Aorta (tissue), 5 donors: ENCODE data around the gene PDCD1LG2. TPM values are rescaled to one million over a fixed set of nuclear protein-coding genes. Genes with fewer than 3 reads are reported as not detected.

Experiments
- ATAC-seq: fragments of 200-7000 bp; cut with Tn5 transposase; one replicate; pipeline ENCODE4 v1.9.1; 2022; ENCODE audit warnings: moderate library complexity; ENCODE audit not compliant: low FRiP score
- DNase-seq, 2 donors: peaks; one replicate each; pipeline ENCODE4 v3.0.0-alpha.2; 2020
- H3K27ac ChIP-seq, 2 donors: one replicate each; pipeline ENCODE4 v1.5.1; 2013; ENCODE audit warnings: low read length in 2 of 2, mild to moderate bottlenecking in 2 of 2, moderate library complexity in 2 of 2, control low read depth in 1 of 2, inconsistent platforms in 1 of 2, low read depth in 1 of 2
- H3K27me3 ChIP-seq, 2 donors: one replicate each; pipeline ENCODE4 v1.6.1; 2013; ENCODE audit warnings: control low read depth in 1 of 2, low read length in 1 of 2, mild to moderate bottlenecking in 1 of 2, moderate library complexity in 1 of 2; ENCODE audit not compliant: insufficient read depth in 2 of 2, control insufficient read depth in 1 of 2
- H3K36me3 ChIP-seq, 2 donors: one replicate each; pipeline ENCODE4 v1.6.1; 2013; ENCODE audit warnings: control low read depth in 1 of 2, low read length in 1 of 2, mild to moderate bottlenecking in 1 of 2; ENCODE audit not compliant: insufficient read depth in 2 of 2, control insufficient read depth in 1 of 2
- H3K4me1 ChIP-seq, 2 donors: one replicate each; pipeline ENCODE4 v1.6.1; 2013; ENCODE audit warnings: low read length in 2 of 2, control low read depth in 1 of 2, mild to moderate bottlenecking in 1 of 2, moderate library complexity in 1 of 2; ENCODE audit not compliant: insufficient read depth in 2 of 2, control insufficient read depth in 1 of 2
- H3K4me3 ChIP-seq, 2 donors: one replicate each; pipeline ENCODE4 v1.5.1; 2013; ENCODE audit warnings: low read length in 2 of 2, control low read depth in 1 of 2, mild to moderate bottlenecking in 1 of 2
- H3K9me3 ChIP-seq: one replicate; pipeline ENCODE4 v1.6.1; 2013; ENCODE audit warnings: mild to moderate bottlenecking, low read length; ENCODE audit not compliant: control insufficient read depth
- WGBS, 2 donors: extraction: QIAGEN DNeasy Blood & Tissue Kit; methylation state at CpG; one replicate each; pipeline ENCODE4 v1.1.7; 2013; 5-methylcytosine and 5-hydroxymethylcytosine counted together
- intact Hi-C, 2 donors: fragments of 100-400 bp; cut with DNase I; formaldehyde crosslinking; loops; one replicate each; pipeline versions ENCODE4 v1.14.2 to v1.15.0; 2022
- polyA plus RNA-seq, 2 donors: library from polyadenylated mRNA; stranded (reverse); fragments of 200-250 nt; gene quantifications; one replicate each; pipeline ENCODE4 v1.2.3, GENCODE V29; 2013
- total RNA-seq, 2 donors: library from RNA; stranded (reverse); fragmentation: NEBNext Ultra II Directional; extraction: Animal tissue kit (Norgen Biotek cat#: 25700); gene quantifications; one replicate each; pipeline ENCODE4 v1.2.1, GENCODE V29; 2021
- donor health status: healthy with polysubstance abuse.
- donor health status: Bipolar disorder and iron deficiency.
- donor health status: DM: no; HTN: no; CAD: no.
- donor health status: DM: no; HTN: no; CAD: no.
- donor health status: DM: yes; HTN: yes; CAD: no.

The PDCD1LG2 gene
- total and polyA plus RNA-seq, 4 donors = 1.6 to 5.4 (median 4.5) TPM

DNA sequence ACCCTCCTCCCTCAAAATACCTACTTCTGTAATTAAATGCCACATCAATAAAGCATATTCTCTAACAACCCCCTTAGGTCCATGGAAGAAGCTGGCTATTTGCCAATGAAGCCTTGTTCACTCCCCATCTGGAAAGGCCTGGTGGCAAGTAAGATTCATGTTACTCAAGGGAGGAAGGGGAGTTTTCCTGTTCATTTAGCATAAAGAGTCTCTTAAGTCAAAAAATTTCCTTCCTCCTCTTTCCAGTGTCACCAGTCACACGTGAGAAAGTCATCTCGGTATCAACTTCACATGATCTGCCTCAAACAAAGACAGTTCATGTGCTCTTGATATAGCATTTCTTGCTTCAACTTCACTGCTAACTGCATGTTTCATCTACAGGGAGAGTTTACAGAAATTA is 85.8 kb downstream of the PDCD1LG2 start:
- H3K4me1 ChIP-seq = no peaks in the 10 kb centered on the region
- no peaks in the 10 kb centered on the region for H3K27me3 ChIP-seq
- no peak overlapping the region for H3K4me3 ChIP-seq
- no peaks in the 10 kb centered on the region for H3K36me3 ChIP-seq
- no peak overlapping the region for H3K27ac ChIP-seq
- intact Hi-C loops = loop anchor here (5.0 to 10.0 kb wide), 2 partner anchors 409 to 841 kb away; partner anchors contain the start of gene INSL6 (in 1 of the 2)
- no peaks in the 10 kb centered on the region for H3K9me3 ChIP-seq
- no peak for DNase-seq
- WGBS, 2 donors = 66 to 70% methylated on average over 2 of the region's 2 CpGs
- ATAC-seq = no peak

DNA sequence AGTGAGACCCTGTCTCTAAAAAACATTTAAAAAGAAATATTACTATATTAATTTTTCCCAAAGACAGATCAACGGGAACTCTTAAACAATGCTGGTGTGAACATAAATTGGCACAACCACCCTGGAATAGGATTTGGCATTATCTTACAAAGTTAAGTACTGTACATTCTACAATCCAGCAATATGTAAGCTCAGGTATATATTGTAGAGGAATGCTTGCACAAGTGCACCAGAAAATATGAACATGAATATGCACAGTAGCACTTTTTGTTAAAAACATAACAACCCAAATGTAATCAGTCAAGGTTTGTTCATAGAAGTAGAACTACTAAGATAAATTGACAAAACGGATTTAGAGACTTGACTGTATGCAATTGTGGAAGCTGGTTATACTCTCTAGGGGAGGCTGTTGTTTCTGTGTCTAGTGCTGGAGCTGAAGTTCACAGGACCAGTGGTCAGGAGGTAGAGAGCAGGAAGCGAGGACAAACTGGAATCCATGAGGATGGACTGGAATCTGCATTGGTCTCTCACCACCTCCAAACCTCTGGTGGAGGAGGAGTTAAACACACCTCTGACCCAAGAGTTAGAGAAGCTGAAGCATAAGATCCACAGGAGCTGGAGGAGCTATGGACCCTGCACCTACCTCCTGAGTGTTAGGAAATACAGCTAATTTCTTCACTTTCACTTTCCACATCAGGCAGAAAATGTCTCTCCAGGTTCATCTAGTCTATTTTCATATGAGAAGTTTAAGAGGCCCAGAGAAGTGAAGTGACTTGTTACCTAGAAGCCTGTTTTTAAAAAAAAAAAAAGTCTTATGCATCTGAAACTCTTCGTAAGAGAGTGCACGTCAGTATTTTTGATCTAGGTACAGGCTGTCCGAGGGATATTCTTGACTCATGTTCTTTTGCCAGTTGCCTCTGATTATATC is 98.2 kb downstream of the PDCD1LG2 start:
- Histone ChIP-seq H3K36me3 (no peaks in the 10 kb centered on the region), H3K27me3 (no peaks in the 10 kb centered on the region), H3K4me1 (peaks cover 0 to 2% of the 10 kb centered on the region in 2 donors), H3K9me3 (no peaks in the 10 kb centered on the region), H3K4me3 (peak overlapping the region; percentile 67 to 94), H3K27ac (peak overlapping the region; percentile 92 to 93)
- intact Hi-C loops = loop anchor here in 1 of 2 donors (10.0 kb wide), 1 partner anchor 424 kb away; the partner anchor contains the start of gene INSL6
- 9 to 17% methylated on average over 6 of the region's 6 CpGs for WGBS, 2 donors
- DNase-seq (no peak), ATAC-seq (peak; percentile 78)

DNA sequence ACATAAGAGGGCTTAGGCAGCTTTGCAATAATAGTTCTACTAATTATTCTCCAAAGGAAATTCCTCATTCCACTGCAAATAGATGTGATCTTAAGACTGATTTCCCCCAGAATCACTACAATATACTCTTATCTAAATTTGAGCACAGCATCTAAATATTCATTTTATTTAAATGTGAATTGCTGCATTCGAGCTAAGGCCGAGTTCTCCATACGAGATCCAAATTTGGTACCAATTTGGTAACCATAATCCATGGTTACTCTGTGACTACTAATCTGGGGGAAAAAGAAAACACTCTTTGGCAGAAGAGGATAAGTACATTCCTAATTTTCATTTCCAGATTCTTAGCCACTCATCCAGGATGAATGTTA is 98.9 kb downstream of the PDCD1LG2 start:
- 3 to 9% methylated on average over 3 of the region's 3 CpGs for WGBS, 2 donors
- intact Hi-C loops = loop anchor here in 1 of 2 donors (10.0 kb wide), 1 partner anchor 424 kb away; the partner anchor contains the start of gene INSL6
- H3K27ac ChIP-seq = peak overlapping the region in 1 of 2 donors; percentile 93

DNA sequence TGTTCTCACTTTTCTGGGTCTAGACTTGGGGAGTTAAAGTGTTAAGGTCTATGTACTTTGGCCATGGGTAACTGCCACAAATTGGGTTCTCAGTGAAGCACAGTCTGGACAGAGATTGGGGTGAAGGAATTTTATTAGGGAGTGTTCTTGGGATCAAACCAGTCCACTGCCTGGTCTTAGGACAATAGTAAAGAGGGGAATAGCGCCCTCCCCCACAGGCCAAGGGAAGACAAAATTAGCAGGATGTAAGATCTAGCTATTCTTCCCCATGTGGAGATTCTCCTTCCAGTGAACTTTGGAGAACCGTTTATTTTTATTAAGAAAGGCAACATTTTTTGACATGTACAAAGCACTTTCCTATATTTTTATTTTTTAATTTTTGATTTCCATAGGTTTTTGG is 100.2 kb downstream of the PDCD1LG2 start:
- H3K9me3 ChIP-seq = no peaks in the 10 kb centered on the region
- WGBS, 2 donors = 56 to 62% methylated on average over 2 of the region's 2 CpGs
- intact Hi-C loops = no loop called here

More for the DNA sequence above, 98.9 kb downstream of the PDCD1LG2 start:
- H3K4me3 ChIP-seq = peak overlapping the region; percentile 67 to 94
- DNase-seq (no peak), ATAC-seq (no peak)
- H3K27me3 ChIP-seq = no peaks in the 10 kb centered on the region
- H3K4me1 ChIP-seq = peaks cover 0 to 2% of the 10 kb centered on the region in 2 donors
- no peaks in the 10 kb centered on the region for H3K36me3 ChIP-seq
- H3K9me3 ChIP-seq = no peaks in the 10 kb centered on the region

DNA sequence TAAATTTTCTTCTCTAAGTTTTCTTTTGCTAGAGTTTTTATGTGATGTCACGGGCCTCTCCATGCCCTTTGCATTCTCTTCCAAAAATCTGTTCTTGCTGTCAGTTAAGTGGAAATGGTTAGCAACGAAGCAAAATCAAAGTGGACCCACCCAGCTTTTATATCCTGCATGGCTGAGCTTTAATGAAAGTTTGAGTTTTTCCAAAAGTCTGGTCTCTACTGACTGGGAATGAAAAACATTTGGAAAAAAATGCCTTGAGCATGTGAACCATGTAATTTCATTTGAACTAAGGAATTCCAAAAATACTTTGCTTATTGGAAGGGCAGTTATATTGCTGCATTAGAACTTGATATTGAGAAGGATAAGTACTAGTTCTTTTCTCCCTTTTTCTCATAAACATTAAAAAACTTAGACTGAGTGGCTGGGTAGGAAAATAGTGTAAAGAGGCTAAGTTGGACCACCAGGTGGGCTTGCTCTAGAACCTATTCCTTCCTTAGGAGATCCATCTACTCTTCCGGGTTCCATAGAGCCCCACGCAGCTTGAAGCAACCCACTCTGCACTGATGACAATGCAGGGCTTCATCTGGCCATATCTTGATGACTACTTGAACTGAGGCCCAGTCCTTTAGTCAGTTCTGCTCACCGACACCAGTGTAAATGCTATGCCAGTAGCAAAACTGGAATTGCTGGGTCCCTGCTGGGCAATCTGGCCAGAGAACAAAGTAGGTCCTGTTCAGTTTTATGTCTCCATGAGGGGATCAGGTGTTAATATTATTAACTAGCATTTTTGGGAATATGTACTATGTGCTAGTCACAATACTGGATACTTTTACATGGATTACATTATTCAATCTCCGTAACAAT is 101.2 kb downstream of the PDCD1LG2 start:
- Histone ChIP-seq H3K4me1 (peaks cover 0 to 2% of the 10 kb centered on the region in 2 donors), H3K4me3 (no peak overlapping the region), H3K27ac (peak overlapping the region in 1 of 2 donors; percentile 37), H3K27me3 (no peaks in the 10 kb centered on the region), H3K36me3 (no peaks in the 10 kb centered on the region), H3K9me3 (no peaks in the 10 kb centered on the region)
- WGBS, 2 donors = 54 to 59% methylated on average over 6 of the region's 6 CpGs
- ATAC-seq = no peak
- intact Hi-C loops = no loop called here
- no peak for DNase-seq

More for the DNA sequence above, 100.2 kb downstream of the PDCD1LG2 start:
- DNase-seq (no peak), ATAC-seq (no peak)
- Histone ChIP-seq H3K27me3 (no peaks in the 10 kb centered on the region), H3K4me3 (no peak overlapping the region), H3K36me3 (no peaks in the 10 kb centered on the region), H3K4me1 (peaks cover 0 to 2% of the 10 kb centered on the region in 2 donors), H3K27ac (peak overlapping the region in 1 of 2 donors; percentile 48)

DNA sequence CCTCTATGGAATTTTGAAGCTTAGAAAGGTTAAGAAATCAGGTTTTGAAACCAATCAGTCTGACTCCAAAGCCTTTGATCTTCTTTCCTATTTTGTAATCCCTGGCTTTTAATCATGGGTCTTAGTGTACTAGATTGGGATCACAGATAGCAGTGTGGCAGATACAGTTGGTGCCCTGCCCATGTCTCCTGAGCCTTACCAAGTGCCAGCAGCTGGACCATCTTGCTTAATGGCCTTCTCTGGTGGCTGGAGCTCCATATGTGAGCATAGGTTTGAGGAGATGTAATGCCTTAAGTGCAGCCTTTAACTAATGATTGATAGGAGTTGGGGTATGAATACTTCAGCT is 101.8 kb downstream of the PDCD1LG2 start:
- peaks cover 0 to 2% of the 10 kb centered on the region in 2 donors for H3K4me1 ChIP-seq
- DNase-seq = no peak
- H3K36me3 ChIP-seq = no peaks in the 10 kb centered on the region
- no peak overlapping the region for H3K4me3 ChIP-seq
- intact Hi-C loops = no loop called here
- H3K27ac ChIP-seq = no peak overlapping the region
- H3K27me3 ChIP-seq = no peaks in the 10 kb centered on the region
- ATAC-seq = no peak
- no peaks in the 10 kb centered on the region for H3K9me3 ChIP-seq

DNA sequence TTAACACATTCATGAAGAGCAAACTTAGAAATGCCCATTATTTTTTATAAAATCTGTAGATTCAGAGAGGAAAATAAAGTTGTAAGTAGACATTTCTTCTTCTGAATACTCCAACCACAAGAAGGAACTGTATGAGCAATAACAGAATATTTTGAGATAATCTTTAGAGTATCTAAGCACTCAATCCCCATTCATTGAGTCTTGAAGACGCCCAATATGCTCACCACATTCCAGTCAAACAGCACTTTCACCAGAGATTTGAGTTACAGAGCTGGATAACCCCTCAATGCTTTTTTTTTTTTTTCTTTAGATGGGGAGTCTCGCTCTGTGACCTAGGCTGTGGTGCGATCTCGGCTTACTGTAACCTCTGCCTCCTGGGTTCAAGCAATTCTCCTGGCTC is 103.9 kb downstream of the PDCD1LG2 start:
- H3K9me3 ChIP-seq = no peaks in the 10 kb centered on the region
- 98% methylated on average over 4 of the region's 4 CpGs for WGBS, 2 donors
- ATAC-seq (no peak), DNase-seq (no peak)
- H3K27me3 ChIP-seq = no peaks in the 10 kb centered on the region
- no peak overlapping the region for H3K4me3 ChIP-seq
- H3K36me3 ChIP-seq = no peaks in the 10 kb centered on the region
- no peaks in the 10 kb centered on the region for H3K4me1 ChIP-seq
- intact Hi-C loops = no loop called here
- no peak overlapping the region for H3K27ac ChIP-seq

DNA sequence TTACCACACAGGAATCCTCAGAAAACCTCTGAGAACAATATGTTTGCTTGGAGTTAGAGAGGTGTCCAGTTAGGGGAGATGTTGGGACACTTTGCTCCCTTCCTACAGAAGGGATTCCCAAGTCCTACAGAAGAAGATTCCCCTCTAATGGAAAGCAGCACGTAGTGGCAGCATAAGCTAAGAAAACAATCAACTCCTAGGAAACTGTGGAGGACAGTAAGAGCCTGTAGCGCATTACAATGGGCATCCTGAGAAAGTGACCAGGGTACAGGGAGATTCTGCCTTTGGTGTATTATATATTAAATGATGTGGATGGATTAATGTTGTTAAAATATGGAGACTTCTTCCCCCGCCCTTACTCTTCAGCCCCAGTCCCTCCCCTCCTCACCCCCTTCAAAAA is 104.7 kb downstream of the PDCD1LG2 start:
- no peaks in the 10 kb centered on the region for H3K9me3 ChIP-seq
- 85 to 89% methylated on average over 3 of the region's 3 CpGs for WGBS, 2 donors
- H3K36me3 ChIP-seq = no peaks in the 10 kb centered on the region
- intact Hi-C loops = no loop called here
- no peak overlapping the region for H3K4me3 ChIP-seq
- ATAC-seq = no peak
- no peak overlapping the region for H3K27ac ChIP-seq
- no peaks in the 10 kb centered on the region for H3K4me1 ChIP-seq
- DNase-seq = no peak
- H3K27me3 ChIP-seq = no peaks in the 10 kb centered on the region
